ENCODE data around the gene BPGM. TPM values are rescaled to one million over a fixed set of nuclear protein-coding genes. Genes with fewer than 3 reads are reported as not detected.

The BPGM gene
- polyA plus RNA-seq, 2 donors: 9.5 to 27.1 TPM

- H3K27me3 ChIP-seq (ENCODE audit: control insufficient read depth in 1 of 2, insufficient read depth in 2 of 2, low read length in 2 of 2): no peaks in the 10 kb centered on the region
- H3K27ac ChIP-seq (ENCODE audit: low read depth in 2 of 2, low read length in 1 of 2): no peak overlapping the region
- H3K9me3 ChIP-seq (ENCODE audit: control insufficient read depth in 2 of 2, insufficient read depth in 1 of 2, low read depth in 1 of 2, low read length in 1 of 2): no peaks in the 10 kb centered on the region
- H3K4me1 ChIP-seq (ENCODE audit: control insufficient read depth in 2 of 2, insufficient read depth in 2 of 2, low read length in 1 of 2): peaks cover 0 to 7% of the 10 kb centered on the region in 2 donors
- 51 to 56% methylated on average over 9 to 13 of the region's 13 CpGs for WGBS, 2 donors
- no peak overlapping the region for H3K4me3 ChIP-seq (ENCODE audit: low read depth in 1 of 2, low read length in 2 of 2)
- no peaks in the 10 kb centered on the region for H3K36me3 ChIP-seq (ENCODE audit: control insufficient read depth in 2 of 2, insufficient read depth in 2 of 2, low read length in 1 of 2)
Measured at GRCh38 chr7:134691546-134692343, 45.1 kb downstream of the BPGM start.

GRCh38 chr7:134692344-134692705, 45.7 kb downstream of the BPGM start:
- Histone ChIP-seq H3K9me3 (ENCODE audit: control insufficient read depth in 2 of 2, insufficient read depth in 1 of 2, low read depth in 1 of 2, low read length in 1 of 2) (no peaks in the 10 kb centered on the region), H3K27ac (ENCODE audit: low read depth in 2 of 2, low read length in 1 of 2) (no peak overlapping the region), H3K4me3 (ENCODE audit: low read depth in 1 of 2, low read length in 2 of 2) (no peak overlapping the region), H3K27me3 (ENCODE audit: control insufficient read depth in 1 of 2, insufficient read depth in 2 of 2, low read length in 2 of 2) (no peaks in the 10 kb centered on the region), H3K36me3 (ENCODE audit: control insufficient read depth in 2 of 2, insufficient read depth in 2 of 2, low read length in 1 of 2) (no peaks in the 10 kb centered on the region), H3K4me1 (ENCODE audit: control insufficient read depth in 2 of 2, insufficient read depth in 2 of 2, low read length in 1 of 2) (peaks cover 0 to 7% of the 10 kb centered on the region in 2 donors)
- 41 to 49% methylated on average over 2 of the region's 2 CpGs for WGBS, 2 donors

GRCh38 chr7:134693256-134693655, 46.6 kb downstream of the BPGM start:
- Histone ChIP-seq H3K9me3 (ENCODE audit: control insufficient read depth in 2 of 2, insufficient read depth in 1 of 2, low read depth in 1 of 2, low read length in 1 of 2) (no peaks in the 10 kb centered on the region), H3K27ac (ENCODE audit: low read depth in 2 of 2, low read length in 1 of 2) (no peak overlapping the region), H3K36me3 (ENCODE audit: control insufficient read depth in 2 of 2, insufficient read depth in 2 of 2, low read length in 1 of 2) (no peaks in the 10 kb centered on the region), H3K27me3 (ENCODE audit: control insufficient read depth in 1 of 2, insufficient read depth in 2 of 2, low read length in 2 of 2) (no peaks in the 10 kb centered on the region), H3K4me3 (ENCODE audit: low read depth in 1 of 2, low read length in 2 of 2) (no peak overlapping the region), H3K4me1 (ENCODE audit: control insufficient read depth in 2 of 2, insufficient read depth in 2 of 2, low read length in 1 of 2) (peaks cover 0 to 7% of the 10 kb centered on the region in 2 donors)
- WGBS, 2 donors: 71 to 94% methylated on average over 4 of the region's 4 CpGs

- Histone ChIP-seq H3K9me3 (ENCODE audit: control insufficient read depth in 2 of 2, insufficient read depth in 1 of 2, low read depth in 1 of 2, low read length in 1 of 2) (no peaks in the 10 kb centered on the region), H3K4me1 (ENCODE audit: control insufficient read depth in 2 of 2, insufficient read depth in 2 of 2, low read length in 1 of 2) (peaks cover 0 to 7% of the 10 kb centered on the region in 2 donors), H3K27me3 (ENCODE audit: control insufficient read depth in 1 of 2, insufficient read depth in 2 of 2, low read length in 2 of 2) (no peaks in the 10 kb centered on the region), H3K4me3 (ENCODE audit: low read depth in 1 of 2, low read length in 2 of 2) (no peak overlapping the region), H3K36me3 (ENCODE audit: control insufficient read depth in 2 of 2, insufficient read depth in 2 of 2, low read length in 1 of 2) (no peaks in the 10 kb centered on the region), H3K27ac (ENCODE audit: low read depth in 2 of 2, low read length in 1 of 2) (no peak overlapping the region)
- WGBS, 2 donors: 69 to 87% methylated on average over 7 of the region's 7 CpGs
Measured at GRCh38 chr7:134694299-134694698, 47.6 kb downstream of the BPGM start.

DNA sequence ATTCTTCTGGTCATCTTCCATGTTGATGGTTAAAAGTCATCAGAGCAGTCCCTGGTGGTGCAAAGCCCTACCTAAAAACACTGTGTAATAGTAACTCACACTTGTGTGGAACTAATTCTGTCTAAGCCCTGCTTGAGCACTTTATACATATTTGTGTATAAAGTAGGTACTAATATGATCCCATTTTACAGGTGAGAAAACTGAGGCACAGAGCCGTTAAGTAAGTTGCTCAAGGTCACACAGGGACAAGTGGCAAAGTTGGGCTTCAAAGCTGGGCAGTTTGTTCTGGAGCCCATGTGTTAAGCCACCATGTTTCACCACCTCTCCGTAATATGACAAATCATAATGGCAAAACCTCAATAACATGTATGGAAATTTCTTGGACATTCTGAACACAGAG, 48.1 kb downstream of the BPGM start:
- H3K36me3 ChIP-seq (ENCODE audit: control insufficient read depth in 2 of 2, insufficient read depth in 2 of 2, low read length in 1 of 2): no peaks in the 10 kb centered on the region
- no peak overlapping the region for H3K27ac ChIP-seq (ENCODE audit: low read depth in 2 of 2, low read length in 1 of 2)
- 92 to 94% methylated on average over 2 of the region's 2 CpGs for WGBS, 2 donors
- no peaks in the 10 kb centered on the region for H3K27me3 ChIP-seq (ENCODE audit: control insufficient read depth in 1 of 2, insufficient read depth in 2 of 2, low read length in 2 of 2)
- no peaks in the 10 kb centered on the region for H3K9me3 ChIP-seq (ENCODE audit: control insufficient read depth in 2 of 2, insufficient read depth in 1 of 2, low read depth in 1 of 2, low read length in 1 of 2)
- H3K4me3 ChIP-seq (ENCODE audit: low read depth in 1 of 2, low read length in 2 of 2): no peak overlapping the region
- peaks cover 0 to 7% of the 10 kb centered on the region in 2 donors for H3K4me1 ChIP-seq (ENCODE audit: control insufficient read depth in 2 of 2, insufficient read depth in 2 of 2, low read length in 1 of 2)

GRCh38 chr7:134695321-134695860, 48.7 kb downstream of the BPGM start:
- H3K4me1 ChIP-seq (ENCODE audit: control insufficient read depth in 2 of 2, insufficient read depth in 2 of 2, low read length in 1 of 2): peaks cover 0 to 7% of the 10 kb centered on the region in 2 donors
- H3K27ac ChIP-seq (ENCODE audit: low read depth in 2 of 2, low read length in 1 of 2): no peak overlapping the region
- no peaks in the 10 kb centered on the region for H3K9me3 ChIP-seq (ENCODE audit: control insufficient read depth in 2 of 2, insufficient read depth in 1 of 2, low read depth in 1 of 2, low read length in 1 of 2)
- no peaks in the 10 kb centered on the region for H3K27me3 ChIP-seq (ENCODE audit: control insufficient read depth in 1 of 2, insufficient read depth in 2 of 2, low read length in 2 of 2)
- H3K4me3 ChIP-seq (ENCODE audit: low read depth in 1 of 2, low read length in 2 of 2): no peak overlapping the region
- 69 to 73% methylated on average over 9 of the region's 9 CpGs for WGBS, 2 donors
- no peaks in the 10 kb centered on the region for H3K36me3 ChIP-seq (ENCODE audit: control insufficient read depth in 2 of 2, insufficient read depth in 2 of 2, low read length in 1 of 2)

GRCh38 chr7:134696261-134696660, 49.6 kb downstream of the BPGM start:
- 56 to 61% methylated on average over 5 of the region's 5 CpGs for WGBS, 2 donors
- no peak overlapping the region for H3K4me3 ChIP-seq (ENCODE audit: low read depth in 1 of 2, low read length in 2 of 2)
- H3K4me1 ChIP-seq (ENCODE audit: control insufficient read depth in 2 of 2, insufficient read depth in 2 of 2, low read length in 1 of 2): peaks cover 0 to 3% of the 10 kb centered on the region in 2 donors
- no peak overlapping the region for H3K27ac ChIP-seq (ENCODE audit: low read depth in 2 of 2, low read length in 1 of 2)
- H3K27me3 ChIP-seq (ENCODE audit: control insufficient read depth in 1 of 2, insufficient read depth in 2 of 2, low read length in 2 of 2): no peaks in the 10 kb centered on the region
- H3K36me3 ChIP-seq (ENCODE audit: control insufficient read depth in 2 of 2, insufficient read depth in 2 of 2, low read length in 1 of 2): no peaks in the 10 kb centered on the region
- H3K9me3 ChIP-seq (ENCODE audit: control insufficient read depth in 2 of 2, insufficient read depth in 1 of 2, low read depth in 1 of 2, low read length in 1 of 2): no peaks in the 10 kb centered on the region

DNA sequence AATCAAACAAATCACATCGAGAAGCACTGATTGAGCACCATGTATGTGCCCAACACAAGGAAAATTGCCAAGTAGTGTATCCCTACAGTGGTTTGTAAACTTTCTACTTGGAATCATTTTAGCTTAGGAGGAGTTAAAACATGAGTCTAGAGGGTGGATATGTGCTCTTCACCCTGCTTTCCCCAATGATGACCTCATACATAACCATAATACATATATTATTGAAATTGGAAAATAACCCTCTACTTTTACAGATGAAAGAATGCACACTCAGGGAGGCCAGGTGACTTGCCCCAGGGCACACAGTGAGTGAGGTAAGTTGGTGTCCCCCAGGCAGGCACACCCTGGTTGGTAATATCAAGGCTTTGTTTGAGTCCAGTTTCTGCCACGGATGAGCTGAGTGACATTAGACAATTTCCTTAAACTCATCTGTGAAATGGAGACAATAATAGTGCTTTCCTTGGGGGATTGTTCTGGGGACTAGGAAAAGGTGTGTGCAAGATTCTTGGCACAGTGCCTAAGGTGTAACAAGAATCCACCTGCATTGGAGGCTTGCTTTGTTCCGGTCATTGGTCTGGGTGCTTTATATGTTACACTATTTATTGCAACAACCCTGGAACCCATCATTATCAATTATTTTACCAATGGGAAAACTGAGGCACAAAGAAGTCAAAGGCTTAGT, 50.7 kb downstream of the BPGM start:
- Histone ChIP-seq H3K4me1 (ENCODE audit: control insufficient read depth in 2 of 2, insufficient read depth in 2 of 2, low read length in 1 of 2) (peaks cover 0 to 3% of the 10 kb centered on the region in 2 donors), H3K27ac (ENCODE audit: low read depth in 2 of 2, low read length in 1 of 2) (no peak overlapping the region), H3K9me3 (ENCODE audit: control insufficient read depth in 2 of 2, insufficient read depth in 1 of 2, low read depth in 1 of 2, low read length in 1 of 2) (no peaks in the 10 kb centered on the region), H3K27me3 (ENCODE audit: control insufficient read depth in 1 of 2, insufficient read depth in 2 of 2, low read length in 2 of 2) (no peaks in the 10 kb centered on the region), H3K36me3 (ENCODE audit: control insufficient read depth in 2 of 2, insufficient read depth in 2 of 2, low read length in 1 of 2) (no peaks in the 10 kb centered on the region), H3K4me3 (ENCODE audit: low read depth in 1 of 2, low read length in 2 of 2) (no peak overlapping the region)
- 62 to 71% methylated on average over 3 of the region's 3 CpGs for WGBS, 2 donors

DNA sequence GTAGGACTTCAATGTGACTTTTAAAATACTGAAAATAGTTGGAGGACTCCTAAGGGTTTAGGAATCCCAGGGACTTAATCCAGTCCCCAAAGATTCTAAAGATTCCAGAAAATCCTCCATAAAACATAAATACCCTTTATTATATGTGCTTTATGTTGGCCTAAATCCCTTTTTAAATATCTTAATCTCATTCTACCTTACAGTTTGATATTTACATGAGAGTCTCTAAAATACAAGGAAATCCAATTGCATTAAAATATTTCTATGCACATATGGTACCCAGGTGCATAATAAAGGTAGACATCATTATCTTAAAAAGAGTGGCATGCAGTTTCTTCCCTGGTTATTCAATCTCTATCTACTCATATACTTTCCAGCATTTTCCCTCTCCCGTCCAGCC, 51.8 kb downstream of the BPGM start:
- Histone ChIP-seq H3K4me3 (ENCODE audit: low read depth in 1 of 2, low read length in 2 of 2) (no peak overlapping the region), H3K27me3 (ENCODE audit: control insufficient read depth in 1 of 2, insufficient read depth in 2 of 2, low read length in 2 of 2) (no peaks in the 10 kb centered on the region), H3K9me3 (ENCODE audit: control insufficient read depth in 2 of 2, insufficient read depth in 1 of 2, low read depth in 1 of 2, low read length in 1 of 2) (no peaks in the 10 kb centered on the region), H3K36me3 (ENCODE audit: control insufficient read depth in 2 of 2, insufficient read depth in 2 of 2, low read length in 1 of 2) (no peaks in the 10 kb centered on the region), H3K4me1 (ENCODE audit: control insufficient read depth in 2 of 2, insufficient read depth in 2 of 2, low read length in 1 of 2) (peaks cover 0 to 3% of the 10 kb centered on the region in 2 donors), H3K27ac (ENCODE audit: low read depth in 2 of 2, low read length in 1 of 2) (no peak overlapping the region)
- WGBS, 2 donors: 91 to 96% methylated on average over 1 of the region's 1 CpG
